Measurements from ENCODE around the gene DCDC1. TPM values are rescaled to one million over a fixed set of nuclear protein-coding genes. Genes with fewer than 3 reads are reported as not detected.

Gene DCDC1
- total RNA-seq, 1 experiment from 2014 or later = not detected

GRCh38 chr11:31340903-31341572 is 28.5 kb downstream of the DCDC1 start:
- POLR2A ChIA-PET = no interaction called here
- ATAC-seq (no peak), DNase-seq (ENCODE audit: low read depth, low spot score) (peak; percentile 13)
- Histone ChIP-seq H3K4me3 (ENCODE audit: low read depth in 2 of 2, low read length in 2 of 2) (no peak overlapping the region), H3K27me3 (ENCODE audit: control insufficient read depth, insufficient read depth, low read length) (no peaks in the 10 kb centered on the region; the same call in 1 of the 2 replicates), H3K27ac (ENCODE audit: low read length) (no peak overlapping the region), H3K4me1 (ENCODE audit: control insufficient read depth, insufficient read depth, low read length) (no peaks in the 10 kb centered on the region), H3K36me3 (ENCODE audit: control insufficient read depth, insufficient read depth, low read length) (no peaks in the 10 kb centered on the region), H3K9me3 (ENCODE audit: control insufficient read depth, insufficient read depth, low read depth, low read length) (no peaks in the 10 kb centered on the region)
- in situ Hi-C loops (cut with HindIII; ENCODE audit: low pct_unique_long_range_greater_than_20kb, low sequenced_read_pairs) = no loop called here
- BruUV-seq (replicated peaks) = no TSS peak
- TF ChIP-seq SIN3A (IDR thresholded peaks at IDR 0.05; ENCODE audit: borderline replicate concordance, insufficient read depth, low read depth, low read length) = no peak
- TF ChIP-seq CTCF (IDR thresholded peaks at IDR 0.05) = peak; percentile 66
- no peak for TF ChIP-seq TCF7L2 (IDR thresholded peaks at IDR 0.05; ENCODE audit: low read depth, low read length)
- TF ChIP-seq REST (IDR thresholded peaks at IDR 0.05; ENCODE audit: insufficient read depth in 1 of 2, low read depth in 2 of 2, low read length in 1 of 2) = no peak
- TF ChIP-seq POLR2AphosphoS5 (IDR thresholded peaks at IDR 0.05; ENCODE audit: low read depth, low read length) = no peak
- CTCF ChIA-PET = no interaction called here
- intact Hi-C loops (cut with micrococcal nuclease; ENCODE audit: unreplicated experiment) = no loop called here

- H3K36me3 ChIP-seq (ENCODE audit: control insufficient read depth, insufficient read depth, low read length) = no peaks in the 10 kb centered on the region
- no peaks in the 10 kb centered on the region; the same call in 1 of the 2 replicates for H3K27me3 ChIP-seq (ENCODE audit: control insufficient read depth, insufficient read depth, low read length)
- TF ChIP-seq SIN3A (IDR thresholded peaks at IDR 0.05; ENCODE audit: borderline replicate concordance, insufficient read depth, low read depth, low read length) = no peak
- no peak for DNase-seq (ENCODE audit: low read depth, low spot score)
- no peaks in the 10 kb centered on the region for H3K9me3 ChIP-seq (ENCODE audit: control insufficient read depth, insufficient read depth, low read depth, low read length)
- ChIA-PET POLR2A (no interaction called here), CTCF (no interaction called here)
- ATAC-seq = no peak
- in situ Hi-C loops (cut with HindIII; ENCODE audit: low pct_unique_long_range_greater_than_20kb, low sequenced_read_pairs) = no loop called here
- BruUV-seq (replicated peaks) = no TSS peak
- intact Hi-C loops (cut with micrococcal nuclease; ENCODE audit: unreplicated experiment) = no loop called here
- no peak overlapping the region for H3K27ac ChIP-seq (ENCODE audit: low read length)
- H3K4me1 ChIP-seq (ENCODE audit: control insufficient read depth, insufficient read depth, low read length) = no peaks in the 10 kb centered on the region
- H3K4me3 ChIP-seq (ENCODE audit: low read depth in 2 of 2, low read length in 2 of 2) = no peak overlapping the region
Measured at GRCh38 chr11:31337806-31338205, 31.7 kb downstream of the DCDC1 start.

- intact Hi-C loops (cut with micrococcal nuclease; ENCODE audit: unreplicated experiment) (no loop called here), in situ Hi-C loops (cut with HindIII; ENCODE audit: low pct_unique_long_range_greater_than_20kb, low sequenced_read_pairs) (no loop called here)
- Histone ChIP-seq H3K27me3 (ENCODE audit: control insufficient read depth, insufficient read depth, low read length) (no peaks in the 10 kb centered on the region), H3K27ac (ENCODE audit: low read length) (no peak overlapping the region), H3K4me3 (ENCODE audit: low read depth in 2 of 2, low read length in 2 of 2) (no peak overlapping the region), H3K9me3 (ENCODE audit: control insufficient read depth, insufficient read depth, low read depth, low read length) (no peaks in the 10 kb centered on the region), H3K4me1 (ENCODE audit: control insufficient read depth, insufficient read depth, low read length) (no peaks in the 10 kb centered on the region), H3K36me3 (ENCODE audit: control insufficient read depth, insufficient read depth, low read length) (no peaks in the 10 kb centered on the region)
- ChIA-PET POLR2A (no interaction called here), CTCF (interaction anchor here (0.9 kb wide), 1 partner anchor 433 kb away, joined by 3 read pairs; no protein-coding TSS in a partner anchor)
- TF ChIP-seq POLR2AphosphoS5 (IDR thresholded peaks at IDR 0.05; ENCODE audit: low read depth, low read length) = no peak
- no peak for ATAC-seq
- BruUV-seq (replicated peaks) = no TSS peak
- DNase-seq (ENCODE audit: low read depth, low spot score) = no peak
Measured at GRCh38 chr11:31328697-31329096, 40.8 kb downstream of the DCDC1 start.

Measured in Panc1 (cell line).